GM19238 (cell line): ENCODE data around the gene SNTB2.
"Not testable (repeated sequence)": the region's sequence is repeated elsewhere in the genome, so short reads cannot be mapped to it uniquely, and the experiment has no call there.

Experiments
- DNase-seq: peaks from one replicate; pipeline ENCODE4 v3.0.0; 2011; ENCODE audit warnings: low spot score; ENCODE audit not compliant: insufficient read length

The SNTB2 gene

DNA sequence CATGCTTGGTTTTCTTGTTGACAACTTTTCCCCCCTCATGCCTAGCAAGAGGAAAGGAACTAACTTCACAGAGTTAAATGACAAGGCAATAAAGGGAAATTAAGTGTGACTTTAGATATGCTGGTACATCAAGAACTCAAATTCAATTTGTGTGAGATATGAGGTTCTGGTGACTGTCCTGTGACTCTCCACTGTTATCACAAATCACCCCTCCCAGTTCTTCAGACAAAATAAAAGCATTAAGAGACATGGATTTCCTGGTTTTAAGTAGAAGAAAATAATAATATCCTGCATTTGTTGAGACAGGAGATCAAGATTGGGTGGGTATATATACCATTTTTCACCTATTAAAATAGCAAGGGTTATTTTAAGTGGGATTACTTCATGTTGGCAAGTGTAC is 46.2 kb downstream of the SNTB2 start:
- no peak for DNase-seq

DNA sequence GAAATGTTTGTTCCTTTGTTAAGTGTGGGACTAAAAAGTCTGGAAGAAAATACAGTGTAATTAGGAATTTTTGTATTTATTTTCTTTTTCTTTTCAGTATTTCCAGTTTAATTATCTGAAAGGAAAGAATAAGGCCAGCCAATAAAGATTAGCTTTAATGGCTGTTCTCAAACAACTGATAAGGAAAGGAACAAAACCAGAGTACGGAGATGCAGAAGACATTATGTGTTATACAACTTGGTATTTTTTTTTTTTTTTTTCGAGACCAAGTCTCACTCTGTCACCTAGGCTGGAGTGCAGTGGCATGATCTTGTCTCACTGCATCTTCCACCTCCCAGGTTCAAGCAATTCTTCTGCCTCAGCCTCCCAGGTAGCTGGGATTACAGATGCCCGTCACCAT is 47.5 kb downstream of the SNTB2 start:
- DNase-seq, result no peak

DNA sequence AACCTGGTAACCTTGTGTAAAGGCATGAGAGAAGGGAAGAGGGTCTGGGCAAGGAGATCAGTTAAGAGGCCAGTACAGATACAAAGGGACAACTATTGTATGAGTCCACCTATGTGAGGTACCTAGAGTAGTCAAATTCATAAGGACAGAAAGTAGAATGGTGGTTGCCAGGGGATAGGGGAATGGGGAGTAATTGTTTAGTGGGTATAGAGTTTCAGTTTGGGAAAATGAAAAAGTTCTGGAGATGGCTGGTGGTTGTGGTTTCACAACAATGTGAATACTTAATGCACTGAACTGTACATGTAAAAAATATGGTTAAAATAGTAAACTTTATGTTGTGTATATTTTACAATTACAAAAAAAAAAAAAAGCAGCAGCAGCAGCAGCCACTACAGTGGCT is 49.4 kb downstream of the SNTB2 start:
- no peak for DNase-seq

DNA sequence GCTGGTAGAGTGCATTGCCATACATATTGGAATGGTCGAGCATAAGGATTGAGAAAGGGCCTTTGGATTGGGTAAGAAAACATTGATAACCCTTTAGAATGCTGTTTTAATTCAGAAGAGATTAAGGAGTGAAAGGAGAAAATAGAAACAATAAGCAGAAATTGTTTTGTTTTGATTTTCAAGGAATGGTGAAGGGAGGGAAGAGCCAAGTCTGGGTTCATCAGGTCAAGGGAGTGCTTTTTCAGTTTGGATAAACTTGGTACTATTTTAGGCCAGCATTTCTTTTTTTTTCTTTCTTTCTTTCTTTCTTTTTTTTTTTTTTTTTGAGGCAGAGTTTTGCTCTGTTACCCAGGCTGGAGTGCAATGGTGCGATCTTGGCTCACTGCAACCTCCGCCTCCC is 50.3 kb downstream of the SNTB2 start:
- no peak for DNase-seq

DNA sequence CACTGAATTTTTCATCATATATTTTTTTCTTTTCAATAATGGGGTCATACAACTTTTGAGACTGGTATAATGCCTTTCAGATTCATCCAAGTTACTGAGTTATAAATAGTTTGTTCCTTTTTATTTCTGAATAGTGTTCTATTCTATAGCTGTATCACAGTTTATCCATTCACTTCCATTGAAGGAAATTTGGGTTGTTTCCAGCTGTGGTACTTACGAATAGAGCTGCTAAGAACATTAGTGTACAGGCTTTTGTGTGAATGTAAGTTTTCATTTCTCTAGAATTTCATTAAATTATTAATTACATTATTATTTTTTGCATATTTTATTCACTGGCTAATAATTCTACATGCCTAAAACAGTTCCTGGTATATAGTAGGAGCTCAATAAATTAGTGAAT is 52.9 kb downstream of the SNTB2 start:
- no peak for DNase-seq

DNA sequence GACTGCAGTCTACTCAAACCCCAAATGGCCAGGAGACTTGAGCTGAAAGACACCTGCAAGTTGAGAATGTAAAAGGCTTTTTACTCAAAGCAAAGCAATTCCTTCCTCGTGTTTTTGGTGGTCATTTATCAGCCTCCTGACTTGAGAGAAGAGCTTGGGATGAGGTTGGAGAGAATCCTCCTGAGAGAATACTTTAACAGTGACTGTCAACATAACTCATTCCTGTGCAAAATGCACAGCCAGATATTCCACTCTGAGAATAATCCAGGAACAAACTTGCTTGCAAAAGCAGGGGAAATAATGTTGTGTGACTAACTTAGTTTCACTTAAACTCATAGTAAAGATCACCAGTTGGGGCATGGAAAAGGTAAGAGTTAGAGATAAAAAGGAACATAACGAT is 53.4 kb downstream of the SNTB2 start:
- no peak for DNase-seq

DNA sequence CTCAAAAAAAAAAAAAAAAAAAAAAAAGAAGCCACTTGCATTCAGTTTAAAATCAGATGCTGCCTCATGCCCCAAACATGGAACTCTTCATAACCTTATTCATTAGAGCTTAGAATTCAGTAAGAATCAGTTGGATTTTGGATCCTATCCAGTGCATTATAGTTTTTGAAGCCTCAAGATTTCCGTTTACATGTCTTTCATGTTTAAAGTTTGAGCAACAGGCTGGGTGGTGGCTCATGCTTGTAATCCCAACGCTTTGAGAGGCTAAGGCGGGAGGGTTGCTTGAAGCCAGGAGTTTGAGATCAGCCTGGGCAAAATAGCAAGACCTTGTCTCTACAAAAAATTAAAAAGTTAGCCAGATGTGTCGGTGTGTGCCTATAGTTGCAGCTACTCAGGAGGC is 55.0 kb downstream of the SNTB2 start:
- no peak for DNase-seq

- DNase-seq, result no peak
Observed at GRCh38 chr16:69243479-69243878, 56.5 kb downstream of the SNTB2 start.

- no peak for DNase-seq
Observed at GRCh38 chr16:69244336-69244735, 57.4 kb downstream of the SNTB2 start.

GRCh38 chr16:69250081-69250480 is 63.1 kb downstream of the SNTB2 start:
- no peak for DNase-seq

GRCh38 chr16:69253870-69254341 is 66.9 kb downstream of the SNTB2 start:
- no peak for DNase-seq

- not testable (repeated sequence) for DNase-seq
Observed at GRCh38 chr16:69259428-69259764, 72.4 kb downstream of the SNTB2 start.

DNA sequence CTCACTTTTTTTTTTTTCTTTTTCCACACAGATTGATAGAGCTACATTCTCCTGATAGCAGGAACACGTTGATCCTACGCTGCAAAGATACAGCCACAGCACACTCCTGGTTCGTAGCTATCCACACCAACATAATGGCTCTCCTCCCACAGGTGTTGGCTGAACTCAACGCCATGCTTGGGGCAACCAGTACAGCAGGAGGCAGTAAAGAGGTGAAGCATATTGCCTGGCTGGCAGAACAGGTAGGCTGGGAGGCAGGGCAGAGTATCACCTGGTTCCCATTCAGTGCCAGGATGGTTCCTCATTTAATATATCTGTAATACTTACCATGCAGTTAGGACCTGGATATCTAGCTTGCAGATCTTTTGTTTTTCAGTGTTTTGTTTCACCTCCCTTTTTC is 73.1 kb downstream of the SNTB2 start:
- DNase-seq, result no peak

DNA sequence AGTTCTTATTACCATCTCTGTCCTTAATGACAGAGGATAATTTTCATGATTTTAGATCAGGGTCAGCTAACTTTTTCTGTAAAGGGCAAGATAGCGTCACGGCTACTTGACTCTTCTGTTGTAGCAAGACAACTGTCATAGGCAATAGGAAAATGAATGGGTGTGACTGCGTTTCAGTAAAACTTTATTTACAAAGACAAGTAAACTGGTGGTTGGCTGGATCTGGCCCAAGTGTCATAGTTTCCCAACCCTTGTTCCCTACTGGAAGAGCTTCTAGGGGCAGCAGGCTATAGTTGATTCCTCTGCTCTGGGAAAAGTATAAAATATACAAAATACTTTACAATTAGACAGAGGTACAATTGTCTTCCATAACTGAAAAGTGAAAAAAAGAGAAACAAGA is 73.5 kb downstream of the SNTB2 start:
- DNase-seq, result no peak

DNA sequence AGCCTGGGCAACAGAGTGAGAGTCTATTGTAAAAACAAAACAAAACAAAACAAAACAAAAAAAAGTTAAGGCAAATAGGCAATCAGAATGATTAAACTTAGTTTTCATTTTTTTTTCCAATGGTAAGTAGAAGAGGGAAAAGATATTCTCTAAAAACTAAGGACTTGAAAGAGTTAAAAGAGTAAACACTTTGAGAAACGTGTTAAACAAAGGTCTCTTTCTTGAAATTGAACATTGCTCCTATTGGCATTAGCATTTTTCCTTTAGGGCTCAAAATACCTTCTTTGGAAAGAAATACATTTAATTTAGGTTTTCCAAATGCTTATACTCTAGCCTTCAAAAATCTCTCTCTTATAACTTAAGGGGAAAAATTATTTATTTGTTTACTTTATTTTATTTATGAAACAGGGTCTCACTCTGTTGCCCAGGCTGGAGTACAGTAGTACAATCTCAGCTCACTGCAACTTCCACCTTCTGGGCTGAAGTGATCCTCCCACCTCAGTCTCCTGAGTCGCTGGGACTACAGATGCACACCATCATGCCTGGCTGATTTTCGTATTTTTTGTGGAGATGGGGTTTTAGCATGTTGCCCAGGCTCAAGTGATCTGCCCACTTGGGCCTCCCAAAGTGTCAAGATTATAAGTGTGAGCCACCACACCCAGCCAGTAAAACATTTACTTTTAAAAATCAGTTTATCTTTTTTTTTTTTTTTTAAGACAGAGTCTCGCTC is 79.5 kb downstream of the SNTB2 start:
- DNase-seq, result no peak

DNA sequence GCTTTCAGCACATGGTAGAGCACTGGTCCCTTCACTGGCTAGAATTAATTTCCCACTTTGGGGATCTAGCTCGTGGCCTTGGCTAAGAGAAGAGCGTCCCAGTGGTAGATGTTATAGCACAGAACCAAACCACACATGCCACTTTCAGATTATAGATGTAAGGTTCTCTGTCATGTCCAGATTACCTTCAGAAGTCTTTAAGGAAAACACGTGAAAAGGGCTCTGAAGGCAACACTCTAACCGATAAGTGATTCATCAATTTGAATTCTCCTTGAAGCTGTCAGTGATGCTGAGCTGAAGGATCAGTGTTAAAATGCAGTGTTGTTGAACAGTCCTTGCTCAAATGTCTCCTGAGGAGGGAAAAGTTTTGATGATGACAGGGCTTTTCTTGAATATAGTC is 80.7 kb downstream of the SNTB2 start:
- no peak for DNase-seq

- DNase-seq, result no peak
Observed at GRCh38 chr16:69270395-69270794, 83.4 kb downstream of the SNTB2 start.

DNA sequence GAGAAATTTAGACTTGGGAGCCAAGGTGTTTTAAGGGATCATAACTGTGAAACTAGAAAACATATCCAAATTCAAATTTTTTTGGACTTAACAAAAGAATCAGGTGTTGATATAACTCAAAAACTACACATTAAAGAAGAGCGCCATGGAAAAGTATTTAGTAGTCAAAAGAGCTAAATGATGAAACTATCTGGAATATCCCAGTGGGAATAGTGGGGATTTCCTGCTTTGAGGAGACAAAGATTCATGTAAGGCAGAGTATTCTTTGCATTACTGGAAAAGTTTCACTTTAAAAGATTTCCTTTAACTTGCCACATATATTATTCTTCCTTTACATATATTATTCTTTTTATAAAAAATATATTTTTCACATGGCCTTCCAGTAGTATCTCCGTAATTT is 83.9 kb downstream of the SNTB2 start:
- DNase-seq, result no peak

- DNase-seq, result no peak
Observed at GRCh38 chr16:69273009-69273408, 86.0 kb downstream of the SNTB2 start.

DNA sequence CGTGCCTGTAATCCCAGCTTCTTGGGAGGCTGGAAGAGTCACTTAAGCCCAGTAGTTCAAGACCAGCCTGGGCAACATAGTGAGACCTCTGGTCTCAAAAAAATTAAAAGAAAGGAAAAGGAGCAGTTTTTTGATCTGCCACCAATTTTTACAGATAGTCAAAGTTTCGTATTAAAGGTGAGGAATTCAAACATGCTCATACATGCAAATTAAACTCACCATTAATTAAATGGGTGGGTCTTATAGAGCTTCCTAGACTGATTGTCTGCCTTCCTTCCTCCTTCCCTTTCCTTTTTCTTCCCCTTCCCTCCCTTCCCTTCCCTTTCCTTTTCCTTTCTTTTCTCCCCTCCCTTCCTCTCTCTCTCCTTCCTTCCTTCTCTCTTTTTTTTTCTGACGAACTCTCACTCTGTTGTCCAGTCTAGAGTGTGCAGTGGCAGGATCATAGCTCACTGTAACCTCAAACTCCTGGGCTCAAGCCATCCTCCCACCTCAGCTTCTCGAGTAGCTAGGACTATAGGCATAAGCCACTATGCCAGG is 87.8 kb downstream of the SNTB2 start:
- DNase-seq, result no peak

DNA sequence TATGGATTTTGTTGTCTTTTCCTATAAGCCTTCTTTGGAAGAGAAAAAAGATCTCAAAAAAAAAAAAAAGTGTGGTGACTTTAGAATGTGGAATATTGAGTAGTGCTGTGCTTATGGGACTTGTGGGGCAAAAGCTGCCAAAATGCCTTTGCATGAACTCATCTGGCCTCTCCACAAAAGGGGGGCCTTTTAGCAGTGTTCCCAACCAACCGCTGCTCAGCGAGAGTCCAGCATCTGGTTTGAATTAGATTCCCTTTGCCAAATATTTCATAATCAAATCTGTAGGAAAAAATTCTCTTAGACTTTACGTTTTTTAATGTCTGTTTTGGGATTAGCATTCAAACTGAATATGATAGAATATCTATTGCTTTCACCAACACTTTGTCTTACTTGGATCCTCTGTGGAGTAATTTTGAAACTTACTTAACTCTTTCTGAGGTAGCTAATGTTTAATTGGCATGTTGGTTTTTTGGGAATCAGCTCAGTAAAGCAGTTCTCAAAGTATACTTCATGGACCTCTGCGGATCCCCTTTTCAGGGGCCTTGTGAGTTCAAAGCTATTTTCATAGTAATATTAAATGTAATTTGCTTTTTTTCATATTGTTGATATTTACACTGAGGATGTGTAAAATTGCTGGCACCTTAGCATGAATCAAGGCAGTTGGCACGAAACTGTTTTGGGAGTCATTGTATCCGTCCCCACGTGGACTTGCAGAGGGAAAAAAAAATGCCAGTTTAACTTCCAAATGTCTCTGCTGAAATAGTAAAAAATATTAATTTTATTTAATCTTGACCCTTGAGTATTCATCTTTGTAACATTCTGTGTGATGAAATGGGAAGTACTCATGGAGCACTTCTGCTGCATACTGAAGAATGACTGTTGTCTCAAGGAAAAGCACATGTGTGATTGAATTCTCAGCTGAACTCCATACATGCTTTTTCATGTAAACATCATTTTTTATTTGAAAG is 89.5 kb downstream of the SNTB2 start:
- no peak for DNase-seq

DNA sequence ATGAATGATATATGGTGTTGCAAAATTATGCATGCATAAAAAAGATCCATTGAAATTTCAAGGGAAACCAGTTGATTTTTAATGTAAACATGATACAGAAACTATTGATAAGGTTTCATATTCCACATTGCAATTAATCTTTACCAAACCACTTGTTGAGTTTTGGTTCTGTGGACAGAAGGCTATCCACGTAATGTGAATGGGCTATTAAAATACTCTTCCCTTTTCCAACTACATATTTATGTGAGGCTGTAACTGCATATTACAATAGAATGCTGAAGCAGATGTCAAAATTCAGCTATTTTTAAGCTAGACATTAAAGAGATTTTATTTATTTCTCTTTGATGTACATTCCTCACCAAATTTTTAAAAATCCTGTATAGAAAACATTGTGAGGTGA is 90.4 kb downstream of the SNTB2 start:
- DNase-seq, result no peak
